ENCODE measurements around the gene ATXN1. TPM values are rescaled to one million over a fixed set of nuclear protein-coding genes. Genes with fewer than 3 reads are reported as not detected.

The ATXN1 gene
- polyA plus RNA-seq, 2 of the 4 experiments (the other 2 are of a cell fraction), result 2.9 to 8.3 TPM

- FAIRE-seq (no peak), DNase-seq (ENCODE audit: low read depth in 1 of 2, low spot score in 1 of 2) (no peak), ATAC-seq (no peak)
- TF ChIP-seq MAFK (IDR thresholded peaks at IDR 0.05; ENCODE audit: partially characterized antibody) (peak; percentile 79), HOXB5 (CRISPR knock-in tag; IDR thresholded peaks at IDR 0.05) (no peak)
- POLR2A ChIA-PET, result no interaction called here
- no peaks in the 10 kb centered on the region for H3K4me1 ChIP-seq
- CTCF ChIA-PET, result no interaction called here
- H3K9me3 ChIP-seq, result no peaks in the 10 kb centered on the region
- WGBS (ENCODE audit: missing lambda C conversion rate), result 84% methylated on average over 4 of the region's 4 CpGs
- no peak overlapping the region for H3K4me3 ChIP-seq
- H3K27ac ChIP-seq, result no peak overlapping the region
- no peak overlapping the region for H3K4me2 ChIP-seq
Observed at GRCh38 chr6:16363749-16364148, 397.5 kb downstream of the ATXN1 start.

- 89% methylated on average over 4 of the region's 4 CpGs for WGBS (ENCODE audit: missing lambda C conversion rate)
Observed at GRCh38 chr6:16362819-16363589, 398.3 kb downstream of the ATXN1 start.

More at GRCh38 chr6:16362819-16363589, 398.3 kb downstream of the ATXN1 start:
- DNase-seq (ENCODE audit: low read depth in 1 of 2, low spot score in 1 of 2) (no peak), FAIRE-seq (no peak), ATAC-seq (no peak)
- ChIA-PET CTCF (no interaction called here), POLR2A (no interaction called here)
- no peak overlapping the region for H3K4me2 ChIP-seq
- H3K9me3 ChIP-seq, result no peaks in the 10 kb centered on the region
- H3K4me3 ChIP-seq, result no peak overlapping the region
- H3K27ac ChIP-seq, result no peak overlapping the region
- H3K4me1 ChIP-seq, result no peaks in the 10 kb centered on the region
- TF ChIP-seq ESRRA (IDR thresholded peaks at IDR 0.05; ENCODE audit: borderline replicate concordance, low read length), result no peak
- TF ChIP-seq HEYL (CRISPR knock-in tag; IDR thresholded peaks at IDR 0.05), result no peak
- TF ChIP-seq NFE2L2 (conservative IDR thresholded peaks at IDR 0.05; ENCODE audit: low read length), result no peak
- TF ChIP-seq ATOH8 (CRISPR knock-in tag; IDR thresholded peaks at IDR 0.05; ENCODE audit: low read depth), result no peak
- no peak for TF ChIP-seq SREBF2 (IDR thresholded peaks at IDR 0.05)
- TF ChIP-seq E2F6 (IDR thresholded peaks at IDR 0.05; ENCODE audit: borderline replicate concordance, low read depth), result no peak
- no peak for TF ChIP-seq RARB (CRISPR knock-in tag; IDR thresholded peaks at IDR 0.05)
- TF ChIP-seq BCL3 (IDR thresholded peaks at IDR 0.05), result no peak
- TF ChIP-seq FOXS1 (CRISPR knock-in tag; IDR thresholded peaks at IDR 0.05), result no peak
- no peak for TF ChIP-seq CBX8 (IDR thresholded peaks at IDR 0.05)
- no peak for TF ChIP-seq REST (IDR thresholded peaks at IDR 0.05)
- no peak for TF ChIP-seq SMC3 (IDR thresholded peaks at IDR 0.05)
- TF ChIP-seq RNF2 (IDR thresholded peaks at IDR 0.05; ENCODE audit: borderline replicate concordance, low read depth), result no peak
- no peak for TF ChIP-seq HDAC2 (IDR thresholded peaks at IDR 0.05)
- TF ChIP-seq RFX5 (IDR thresholded peaks at IDR 0.05), result no peak
- TF ChIP-seq MAX (IDR thresholded peaks at IDR 0.05), result no peak
- no peak for TF ChIP-seq KDM1A (IDR thresholded peaks at IDR 0.05; ENCODE audit: low read depth)
- TF ChIP-seq POLR2AphosphoS2 (conservative IDR thresholded peaks at IDR 0.05; ENCODE audit: low read length), result no peak
- TF ChIP-seq HOXB5 (CRISPR knock-in tag; IDR thresholded peaks at IDR 0.05), result no peak
